Sciatic nerve (tissue), 2 donors: Measurements from ENCODE around the gene APPBP2. TPM values are rescaled to one million over a fixed set of nuclear protein-coding genes. Genes with fewer than 3 reads are reported as not detected.
A peak's percentile ranks its signal among the peaks of the same experiment; 100 is the strongest.
"Not testable (repeated sequence)": the region's sequence is repeated elsewhere in the genome, so short reads cannot be mapped to it uniquely, and the experiment has no call there.

Source experiments
- ATAC-seq: fragments of 200-7000 bp; cut with Tn5 transposase; one replicate; pipeline ENCODE4 v1.9.1; 2020; ENCODE audit warnings: mild to moderate bottlenecking, moderate library complexity
- DNase-seq: peaks from one replicate; pipeline ENCODE4 v3.0.0-alpha.2; 2020; ENCODE audit warnings: low spot score
- intact Hi-C: fragments of 100-400 bp; cut with DNase I; formaldehyde crosslinking; loops from one replicate; pipeline ENCODE4 v1.14.2; 2022
- total RNA-seq: library from RNA; stranded (reverse); fragmentation: NEBNext Ultra II Directional; extraction: Animal tissue kit (Norgen Biotek cat#: 25700); gene quantifications from one replicate; pipeline ENCODE4 v1.2.1, GENCODE V29; 2021
- donor health status: DM: no; HTN: no; CAD: no.
- donor health status: DM: no; HTN: no; CAD: no.

Gene APPBP2
- 63.2 TPM for total RNA-seq

GRCh38 chr17:60525685-60526514 is at the start of gene APPBP2:
TSS of gene APPBP2 (minus strand) at chr17:60526242. CDS start at chr17:60525931, 311 bp downstream.
- peak; percentile 98 for ATAC-seq

DNA sequence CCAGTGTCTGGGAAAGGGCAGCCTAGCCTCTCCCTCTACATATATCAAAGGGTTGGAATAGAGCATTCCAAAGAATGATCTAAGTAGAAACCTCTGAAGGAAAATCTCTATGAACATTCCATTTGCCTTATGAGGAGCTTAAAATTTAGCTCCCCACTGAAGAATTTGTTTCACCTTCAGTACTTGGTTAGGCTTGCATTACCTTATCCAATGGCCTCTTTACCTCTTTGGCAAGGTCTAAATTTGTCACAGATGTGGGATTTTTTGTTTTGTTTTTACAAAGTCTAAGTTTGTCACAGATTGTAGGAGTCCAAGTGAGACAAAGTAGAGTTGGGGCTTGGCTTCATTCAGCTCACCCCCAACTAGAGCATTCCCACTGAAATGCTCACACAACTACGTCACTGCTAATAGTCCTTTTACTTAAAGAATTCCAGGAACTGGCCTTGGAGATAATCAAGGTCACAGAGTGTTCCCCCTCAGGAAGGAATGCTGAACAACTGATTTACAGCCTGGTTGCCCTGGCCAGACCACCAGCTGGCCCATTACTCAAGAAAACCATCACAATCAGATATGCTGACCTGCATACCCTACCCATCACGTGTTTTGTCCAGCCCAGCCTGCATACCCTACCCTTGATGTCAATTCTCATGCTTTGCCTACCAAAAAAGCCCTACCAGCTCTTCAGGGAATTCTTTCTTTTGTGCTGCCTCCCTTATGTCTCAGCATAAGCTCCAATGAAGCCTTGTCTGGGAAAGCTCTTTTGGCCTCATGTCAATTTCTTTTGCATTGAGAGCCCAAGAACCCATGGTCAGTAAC is 47.4 kb upstream of the APPBP2 start:
- intact Hi-C loops = no loop called here
- no peak for DNase-seq
- no peak for ATAC-seq

More at GRCh38 chr17:60525685-60526514, at the start of gene APPBP2:
- intact Hi-C loops = no loop called here
- DNase-seq = peak; percentile 94

DNA sequence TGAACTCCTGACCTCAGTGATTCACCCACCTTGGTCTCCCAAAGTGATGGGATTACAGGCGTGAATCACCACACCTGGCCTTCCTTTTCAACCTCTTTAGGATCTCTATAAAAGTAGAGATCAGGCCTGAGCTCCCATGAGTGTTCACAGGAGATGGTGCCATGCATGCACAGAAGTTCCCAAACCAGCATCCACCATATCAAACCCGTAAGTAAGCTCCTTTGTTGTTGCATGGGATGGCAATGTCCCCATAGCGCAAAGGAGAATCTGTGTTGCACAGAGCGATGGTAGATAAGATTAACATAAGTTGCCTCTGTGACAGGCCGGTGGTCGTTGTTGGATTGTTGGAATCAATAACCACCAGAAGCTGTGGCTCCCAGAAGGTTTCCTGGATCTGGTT is 39.2 kb upstream of the APPBP2 start:
- ATAC-seq (no peak), DNase-seq (no peak)
- intact Hi-C loops = no loop called here

GRCh38 chr17:60563743-60564142 is 37.7 kb upstream of the APPBP2 start:
- DNase-seq (no peak), ATAC-seq (no peak)
- intact Hi-C loops = no loop called here

- no peak for DNase-seq
- intact Hi-C loops = no loop called here
- ATAC-seq = no peak
These were observed 36.4 kb upstream of the APPBP2 start for GRCh38 chr17:60562421-60562820.

DNA sequence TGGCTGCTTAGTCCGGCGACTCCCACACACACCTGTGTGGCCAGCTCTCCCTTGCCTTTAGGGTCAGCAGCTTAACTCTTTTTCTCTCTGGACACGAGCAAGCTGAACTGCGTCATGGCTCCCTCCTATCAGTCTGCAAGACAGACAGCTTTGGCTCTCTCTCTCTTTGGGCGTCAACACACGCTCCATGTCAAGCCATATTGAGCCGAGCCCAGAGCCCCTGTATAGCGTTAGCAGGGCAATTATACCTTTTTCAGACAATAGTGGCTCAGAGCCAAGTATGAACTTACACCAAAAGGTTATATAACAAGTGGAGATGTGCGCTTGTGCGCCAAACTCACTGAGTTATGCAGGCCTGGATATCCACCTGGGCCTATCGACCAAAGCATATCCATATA is 34.8 kb upstream of the APPBP2 start:
- intact Hi-C loops = no loop called here
- ATAC-seq = no peak
- DNase-seq = no peak

DNA sequence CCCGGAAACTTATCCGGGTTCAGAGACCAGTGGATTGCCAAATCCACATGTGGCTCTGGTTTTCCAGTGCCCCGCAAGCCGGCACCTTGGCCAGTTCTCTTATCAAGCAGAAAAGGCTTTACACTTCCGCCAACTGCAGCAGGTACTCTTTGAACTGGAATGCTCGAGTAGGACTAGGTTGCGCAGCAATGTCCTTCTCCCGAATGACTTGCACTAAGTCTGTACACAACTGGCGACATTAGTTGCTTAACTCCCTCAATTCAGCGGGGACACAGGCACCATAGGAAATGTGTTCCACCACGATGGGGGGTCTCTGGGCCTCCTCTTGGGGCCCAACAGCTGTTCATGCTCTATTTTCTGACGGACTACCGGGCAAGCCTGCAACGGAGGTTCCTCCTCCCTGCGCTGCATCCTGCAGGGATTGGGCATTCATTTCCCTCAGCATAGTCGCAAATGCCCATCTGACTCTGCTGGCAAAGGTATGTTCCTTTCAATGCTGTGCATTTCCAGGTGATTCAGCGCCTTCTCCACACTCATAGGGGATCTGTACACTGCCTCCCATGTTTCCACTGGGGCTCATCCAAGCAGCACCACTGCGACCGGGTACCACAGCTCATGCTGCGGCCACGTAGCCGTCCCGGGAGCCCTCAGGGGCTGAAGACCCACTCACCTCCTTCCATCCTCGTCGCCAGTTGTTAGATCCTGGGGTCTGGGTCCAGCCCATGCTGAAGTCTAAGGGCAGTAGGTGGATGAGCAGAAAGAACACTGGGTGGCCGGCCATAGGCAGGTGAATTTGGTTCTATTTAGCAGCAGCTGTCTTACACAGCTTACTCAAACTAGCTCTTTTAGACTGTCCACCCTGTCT is 34.2 kb upstream of the APPBP2 start:
- intact Hi-C loops = no loop called here
- ATAC-seq = no peak
- no peak for DNase-seq

DNA sequence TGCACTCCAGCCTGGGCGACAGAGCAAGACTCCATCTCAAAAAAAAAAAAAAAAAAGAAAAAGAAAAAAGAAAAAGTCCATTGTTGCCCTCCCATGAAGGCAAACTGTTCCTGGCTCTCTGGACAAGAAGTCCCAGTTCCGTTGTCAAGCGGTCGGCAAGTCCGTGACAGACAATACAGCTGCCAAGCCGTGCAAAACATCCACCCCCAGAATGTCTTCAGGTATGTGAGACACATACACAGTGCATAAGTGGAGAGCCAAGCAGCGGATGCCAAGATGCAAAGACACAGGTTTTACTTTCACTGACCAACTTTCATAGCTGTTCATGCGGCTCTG is 33.6 kb upstream of the APPBP2 start:
- DNase-seq (no peak), ATAC-seq (no peak)
- intact Hi-C loops = no loop called here

DNA sequence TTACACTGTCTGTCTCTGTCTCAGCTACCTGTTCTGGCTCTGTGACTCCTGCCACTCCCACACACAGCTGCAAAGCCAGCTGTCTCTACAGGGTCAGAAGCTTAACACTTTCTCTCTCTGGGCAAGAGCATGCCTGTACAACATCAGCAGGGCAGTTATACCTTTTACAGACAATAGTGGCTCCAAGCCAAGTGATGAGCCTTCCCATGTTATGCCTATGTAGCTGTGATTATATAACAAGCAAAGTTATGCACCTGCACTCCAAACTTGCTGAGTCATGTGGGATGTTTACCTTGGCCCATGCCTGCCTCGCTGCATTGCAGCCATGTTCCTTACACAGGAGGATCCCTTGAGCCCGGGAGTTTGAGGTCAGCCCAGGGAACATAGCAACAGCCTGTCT is 31.8 kb upstream of the APPBP2 start:
- intact Hi-C loops = no loop called here
- DNase-seq = no peak
- ATAC-seq = no peak

DNA sequence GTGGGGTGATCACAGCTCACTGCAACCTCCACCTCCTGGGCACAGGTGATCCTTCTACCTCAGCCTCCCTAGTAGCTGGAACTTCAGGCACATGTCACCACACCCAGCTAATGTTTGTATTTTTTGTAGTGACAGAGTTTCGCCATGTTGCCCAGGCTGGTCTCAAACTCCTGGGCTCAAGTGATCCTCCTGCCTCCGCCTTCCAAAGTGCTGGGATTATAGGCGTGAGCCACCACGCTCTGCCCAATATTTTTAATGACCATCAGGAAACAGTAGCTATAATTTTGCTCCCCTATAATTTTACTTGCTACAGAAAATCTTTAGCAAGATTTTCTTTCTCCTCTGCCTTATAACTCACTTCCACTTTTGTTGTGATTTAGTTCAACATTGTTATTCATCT is 29.7 kb upstream of the APPBP2 start:
- no peak for DNase-seq
- ATAC-seq = no peak
- intact Hi-C loops = no loop called here

DNA sequence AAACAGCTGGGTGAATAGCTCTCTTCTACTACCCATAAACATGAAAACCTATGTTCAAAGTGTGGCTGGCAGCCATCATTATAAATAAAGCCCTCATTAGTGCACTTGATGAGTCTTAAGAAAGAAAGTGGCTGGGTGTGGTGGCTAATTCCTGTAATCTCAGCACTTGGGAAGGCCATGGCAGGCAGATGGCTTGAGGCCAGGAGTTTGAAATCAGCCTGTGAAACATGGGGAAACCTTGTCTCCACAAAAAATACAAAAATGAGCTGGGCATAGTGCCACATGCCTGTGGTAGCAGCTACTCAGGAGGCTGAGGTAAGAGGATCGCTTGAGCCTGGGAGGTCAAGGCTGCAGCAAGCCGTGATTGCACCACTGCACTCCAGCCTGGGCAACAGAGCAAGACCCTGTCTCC is 28.3 kb upstream of the APPBP2 start:
- ATAC-seq (no peak), DNase-seq (no peak)
- intact Hi-C loops = no loop called here

- ATAC-seq, intact Hi-C loops, DNase-seq: not testable (repeated sequence)
These were observed 26.2 kb upstream of the APPBP2 start for GRCh38 chr17:60552255-60552654.

GRCh38 chr17:60548990-60549389 is 22.9 kb upstream of the APPBP2 start:
- intact Hi-C loops = no loop called here
- DNase-seq (no peak), ATAC-seq (no peak)

GRCh38 chr17:60545465-60546191 is 19.6 kb upstream of the APPBP2 start:
- ATAC-seq (no peak), DNase-seq (no peak)
- intact Hi-C loops = no loop called here

GRCh38 chr17:60542071-60542470 is 16.0 kb upstream of the APPBP2 start:
- ATAC-seq (no peak), DNase-seq (no peak)
- intact Hi-C loops = no loop called here

- DNase-seq = no peak
- ATAC-seq = no peak
- intact Hi-C loops = no loop called here
These were observed 14.4 kb upstream of the APPBP2 start for GRCh38 chr17:60540460-60540859.

DNA sequence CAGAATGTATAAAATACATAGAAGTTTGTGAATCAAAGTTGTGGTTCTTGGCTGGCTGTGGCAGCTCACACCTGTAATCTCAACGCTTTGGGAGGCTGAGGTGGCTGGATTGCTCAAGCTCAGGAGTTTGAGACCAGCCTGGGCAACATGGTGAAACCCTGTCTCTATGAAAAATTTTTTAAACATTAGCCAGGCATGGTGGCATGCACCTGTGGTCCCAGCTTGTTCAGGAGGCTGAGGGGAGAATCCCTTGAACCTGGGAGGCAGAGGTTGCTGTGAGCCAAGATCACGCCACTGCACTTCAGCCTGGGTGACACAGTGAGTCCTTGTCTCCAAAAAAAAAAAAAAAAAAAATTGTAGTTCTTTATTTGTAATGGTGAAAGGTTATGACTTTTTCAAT is 13.8 kb upstream of the APPBP2 start:
- DNase-seq = no peak
- intact Hi-C loops = no loop called here
- ATAC-seq = no peak

DNA sequence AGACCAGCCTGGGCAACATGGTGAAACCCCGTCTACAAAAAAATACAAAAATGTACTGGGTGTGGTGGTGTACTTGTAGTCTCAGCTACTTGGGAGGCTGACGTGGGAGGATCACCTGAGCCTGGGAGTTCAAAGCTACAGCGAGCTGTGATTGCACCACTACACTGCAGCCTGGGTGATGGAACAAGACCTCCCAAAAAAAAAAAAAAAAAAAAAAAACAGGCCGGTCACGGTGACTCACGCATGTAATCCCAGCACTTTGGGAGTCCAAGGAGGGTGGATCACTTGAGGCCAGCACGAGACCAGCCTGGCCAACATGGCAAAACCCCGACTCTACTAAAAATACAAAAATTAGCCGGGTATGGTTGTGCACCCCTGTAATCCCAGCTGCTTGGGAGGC is 12.7 kb upstream of the APPBP2 start:
- DNase-seq = no peak
- intact Hi-C loops = no loop called here
- ATAC-seq = no peak
